HepG2 (cell line): ENCODE results near the gene NRSN2. TPM values are rescaled to one million over a fixed set of nuclear protein-coding genes. Genes with fewer than 3 reads are reported as not detected.

Source experiments
- AFF4 ChIP-seq: sonication (generic); formaldehyde crosslinking; IDR thresholded peaks from 2 replicates; pipeline ENCODE4 v1.4.0; 2020; ENCODE audit warnings: missing genetic modification reagents
- HIVEP1 ChIP-seq: sonication (generic); formaldehyde crosslinking; IDR thresholded peaks from 2 replicates; pipeline ENCODE4 v1.4.0; 2020; ENCODE audit warnings: mild to moderate bottlenecking, missing genetic modification reagents
- ISL2 ChIP-seq: sonication (generic); formaldehyde crosslinking; IDR thresholded peaks from 2 replicates; pipeline ENCODE4 v1.5.0; 2020; ENCODE audit warnings: missing genetic modification reagents
- KLF9 ChIP-seq: IDR thresholded peaks from 2 replicates; pipeline ENCODE4 v1.6.1; 2016; ENCODE audit warnings: low read depth
- ONECUT2 ChIP-seq: sonication (generic); formaldehyde crosslinking; IDR thresholded peaks from 2 replicates; pipeline ENCODE4 v1.4.0; 2020; ENCODE audit warnings: missing genetic modification reagents
- PHF5A ChIP-seq: IDR thresholded peaks from one replicate; pipeline ENCODE4 v1.6.1; 2018; ENCODE audit warnings: low read depth, missing genetic modification reagents; ENCODE audit not compliant: unreplicated experiment
- SIX1 ChIP-seq: sonication (generic); formaldehyde crosslinking; IDR thresholded peaks from 2 replicates; pipeline ENCODE4 v1.4.0; 2020; ENCODE audit warnings: missing genetic modification reagents, borderline replicate concordance
- SKIL ChIP-seq: sonication (generic); formaldehyde crosslinking; IDR thresholded peaks from 2 replicates; pipeline ENCODE4 v1.8.0; 2022; ENCODE audit warnings: missing genetic modification reagents, mild to moderate bottlenecking, moderate library complexity, borderline replicate concordance
- XRCC5 ChIP-seq: fragments of 200-400 bp; formaldehyde crosslinking; optimal IDR thresholded peaks from 2 replicates; pipeline ENCODE3; 2017; ENCODE audit warnings: mild to moderate bottlenecking, low read length
- ZNF264 ChIP-seq: sonication (generic); formaldehyde crosslinking; IDR thresholded peaks from 2 replicates; pipeline ENCODE4 v1.4.0; 2020; ENCODE audit warnings: missing genetic modification reagents
- ZNF276 ChIP-seq: sonication (generic); formaldehyde crosslinking; IDR thresholded peaks from 2 replicates; pipeline ENCODE4 v1.4.0; 2020; ENCODE audit warnings: mild to moderate bottlenecking, low read depth, missing genetic modification reagents
- ZNF3 ChIP-seq: IDR thresholded peaks from 2 replicates; pipeline ENCODE4 v1.7.0; 2017; ENCODE audit warnings: inconsistent platforms
- ZNF546 ChIP-seq: sonication (generic); formaldehyde crosslinking; conservative IDR thresholded peaks from 2 replicates; pipeline ENCODE4 v1.8.1; 2023; ENCODE audit warnings: mild to moderate bottlenecking, missing genetic modification reagents
- ZNF567 ChIP-seq: sonication (generic); formaldehyde crosslinking; IDR thresholded peaks from 2 replicates; pipeline ENCODE4 v1.8.1; 2023; ENCODE audit warnings: mild to moderate bottlenecking, missing genetic modification reagents, borderline replicate concordance
- ZNF615 ChIP-seq: sonication (generic); formaldehyde crosslinking; IDR thresholded peaks from 2 replicates; pipeline ENCODE4 v1.5.0; 2020; ENCODE audit warnings: mild to moderate bottlenecking, missing genetic modification reagents, borderline replicate concordance
- ZNF629 ChIP-seq: sonication (generic); formaldehyde crosslinking; conservative IDR thresholded peaks from 2 replicates; pipeline ENCODE4 v1.5.0; 2020; ENCODE audit warnings: missing genetic modification reagents
- polyA plus RNA-seq, 8 experiments: library from polyadenylated mRNA; depleted of rRNA in 3 of 8; stranded (reverse) in 7 of 8; unstranded in 1 of 8; fragments of >200 nt; fragmentation: Illumina TruSeq in 4 of 8; extraction: Trizol in 4 of 8; gene quantifications; 2 replicates each; pipeline versions ENCODE4 v1.2.1 to v1.2.3, GENCODE V29; 2011 to 2016; ENCODE audit warnings: low read depth in 4 of 8, missing spikeins in 1 of 8, mixed read lengths in 1 of 8; ENCODE audit not compliant: insufficient read depth in 1 of 8
- total RNA-seq, 5 experiments: library from RNA; depleted of rRNA; stranded (reverse); fragments of >200 nt; fragmentation: Illumina TruSeq; extraction: Trizol; gene quantifications; 2 replicates each; pipeline ENCODE4 v1.2.3, GENCODE V29; 2016; ENCODE audit warnings: low read depth in 1 of 5
- TF ChIP-seq, protein P1 (sequence below): sonication (generic); formaldehyde crosslinking; IDR thresholded peaks from 2 replicates; pipeline ENCODE4 v1.4.0; 2020; ENCODE audit warnings: missing genetic modification reagents
- TF ChIP-seq, protein P2 (sequence below): sonication (generic); formaldehyde crosslinking; conservative IDR thresholded peaks from 2 replicates; pipeline ENCODE4 v1.4.0; 2020; ENCODE audit warnings: missing genetic modification reagents

Gene NRSN2
- total and polyA plus RNA-seq, 2 of the 13 experiments (the other 11 are each of a cell fraction or from before 2014, with no cell fraction given) = 32.3 to 49.4 TPM

GRCh38 chr20:354298-354977 is 7.5 kb downstream of the NRSN2 start (continued):
- TF ChIP-seq KLF9 (CRISPR knock-in tag) = peak; percentile 85; the same call in 1 of the 2 replicates
- TF ChIP-seq ZNF567 (CRISPR knock-in tag) = peak; percentile 92; the same call in 1 of the 2 replicates
- peak; percentile 16; the same call in 1 of the 2 replicates for TF ChIP-seq ZNF3 (CRISPR knock-in tag)
- no peak for TF ChIP-seq SIX1 (CRISPR knock-in tag)
- TF ChIP-seq ZNF629 (CRISPR knock-in tag) = 0 out of 2 replicates have a peak, but pooled peaks have one; percentile 31
- TF ChIP-seq ISL2 (CRISPR knock-in tag) = peak; percentile 54; the same call in 1 of the 2 replicates
- TF ChIP-seq PHF5A (CRISPR knock-in tag) = peak; percentile 27
- no peak for TF ChIP-seq SKIL (CRISPR knock-in tag)
- TF ChIP-seq ZNF546 (CRISPR knock-in tag) = no peak
- TF ChIP-seq, protein P1, sequence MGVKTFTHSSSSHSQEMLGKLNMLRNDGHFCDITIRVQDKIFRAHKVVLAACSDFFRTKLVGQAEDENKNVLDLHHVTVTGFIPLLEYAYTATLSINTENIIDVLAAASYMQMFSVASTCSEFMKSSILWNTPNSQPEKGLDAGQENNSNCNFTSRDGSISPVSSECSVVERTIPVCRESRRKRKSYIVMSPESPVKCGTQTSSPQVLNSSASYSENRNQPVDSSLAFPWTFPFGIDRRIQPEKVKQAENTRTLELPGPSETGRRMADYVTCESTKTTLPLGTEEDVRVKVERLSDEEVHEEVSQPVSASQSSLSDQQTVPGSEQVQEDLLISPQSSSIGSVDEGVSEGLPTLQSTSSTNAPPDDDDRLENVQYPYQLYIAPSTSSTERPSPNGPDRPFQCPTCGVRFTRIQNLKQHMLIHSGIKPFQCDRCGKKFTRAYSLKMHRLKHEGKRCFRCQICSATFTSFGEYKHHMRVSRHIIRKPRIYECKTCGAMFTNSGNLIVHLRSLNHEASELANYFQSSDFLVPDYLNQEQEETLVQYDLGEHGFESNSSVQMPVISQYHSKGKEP = no peak
- TF ChIP-seq XRCC5 = peak; percentile 92
- TF ChIP-seq ZNF264 = no peak; the same call in 1 of the 2 replicates
- TF ChIP-seq ZNF276 (CRISPR knock-in tag) = no peak
- TF ChIP-seq, protein P2, sequence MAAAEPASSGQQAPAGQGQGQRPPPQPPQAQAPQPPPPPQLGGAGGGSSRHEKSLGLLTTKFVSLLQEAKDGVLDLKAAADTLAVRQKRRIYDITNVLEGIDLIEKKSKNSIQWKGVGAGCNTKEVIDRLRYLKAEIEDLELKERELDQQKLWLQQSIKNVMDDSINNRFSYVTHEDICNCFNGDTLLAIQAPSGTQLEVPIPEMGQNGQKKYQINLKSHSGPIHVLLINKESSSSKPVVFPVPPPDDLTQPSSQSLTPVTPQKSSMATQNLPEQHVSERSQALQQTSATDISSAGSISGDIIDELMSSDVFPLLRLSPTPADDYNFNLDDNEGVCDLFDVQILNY = no peak
- TF ChIP-seq ZNF615 = 0 out of 2 replicates have a peak, but pooled peaks have one; percentile 66
- no peak for TF ChIP-seq ONECUT2 (CRISPR knock-in tag)
- 0 out of 2 replicates have a peak, but pooled peaks have one; percentile 33 for TF ChIP-seq AFF4
- TF ChIP-seq HIVEP1 = no peak; the same call in 1 of the 2 replicates
